Body of pancreas (tissue), 4 donors: ENCODE measurements around the gene ZSWIM3.

Experiments used
- CTCF ChIP-seq, 7 experiments: fragments of 450-650 bp in 4 of 7; fragments of 200-600 bp in 3 of 7; sonication (generic) in 3 of 7; IDR thresholded peaks; one replicate each; pipeline ENCODE4 v1.5.1; 2016 to 2019; ENCODE audit warnings: antibody characterized with exemption in 7 of 7
- POLR2A ChIP-seq, 3 donors: fragments of 450-650 bp; IDR thresholded peaks; one replicate each; pipeline ENCODE4 v1.6.1; 2016; ENCODE audit warnings: antibody characterized with exemption in 3 of 3, mild to moderate bottlenecking in 2 of 3

GRCh38 chr20:45859916-45860315, 2.5 kb downstream of the ZSWIM3 start:
- TF ChIP-seq CTCF (IDR thresholded peaks at IDR 0.05) (no peak), POLR2A (IDR thresholded peaks at IDR 0.05) (no peak)
